ENCODE measurements around the gene EXOC2.

GRCh38 chr6:593907-594212 lies 99.1 kb downstream of the EXOC2 start:
- no peak for TF ChIP-seq CTCF (conservative IDR thresholded peaks at IDR 0.05; ENCODE audit: low read length)
- TF ChIP-seq EZH2phosphoT487 (IDR thresholded peaks at IDR 0.05; ENCODE audit: borderline replicate concordance, low read depth, low read length), result no peak

Data from OCI-LY7 (cell line).